ENCODE results near the gene MARS2.

- no peak for TF ChIP-seq CTCF (IDR thresholded peaks at IDR 0.05)
- no peak for TF ChIP-seq POLR2AphosphoS5 (IDR thresholded peaks at IDR 0.05; ENCODE audit: low read depth, low read length)
- TF ChIP-seq RFX5 (IDR thresholded peaks at IDR 0.05; ENCODE audit: low read length) = no peak
- no peak for TF ChIP-seq FOXJ3 (CRISPR knock-in tag; IDR thresholded peaks at IDR 0.05)
- no peak for TF ChIP-seq PBX3 (IDR thresholded peaks at IDR 0.05)
- TF ChIP-seq ELF1 (IDR thresholded peaks at IDR 0.05) = no peak
- no peak for TF ChIP-seq SMC3 (IDR thresholded peaks at IDR 0.05; ENCODE audit: low read depth, low read length)
- no peak for TF ChIP-seq NRF1 (IDR thresholded peaks at IDR 0.05; ENCODE audit: low read depth, low read length)
- TF ChIP-seq, protein P1, sequence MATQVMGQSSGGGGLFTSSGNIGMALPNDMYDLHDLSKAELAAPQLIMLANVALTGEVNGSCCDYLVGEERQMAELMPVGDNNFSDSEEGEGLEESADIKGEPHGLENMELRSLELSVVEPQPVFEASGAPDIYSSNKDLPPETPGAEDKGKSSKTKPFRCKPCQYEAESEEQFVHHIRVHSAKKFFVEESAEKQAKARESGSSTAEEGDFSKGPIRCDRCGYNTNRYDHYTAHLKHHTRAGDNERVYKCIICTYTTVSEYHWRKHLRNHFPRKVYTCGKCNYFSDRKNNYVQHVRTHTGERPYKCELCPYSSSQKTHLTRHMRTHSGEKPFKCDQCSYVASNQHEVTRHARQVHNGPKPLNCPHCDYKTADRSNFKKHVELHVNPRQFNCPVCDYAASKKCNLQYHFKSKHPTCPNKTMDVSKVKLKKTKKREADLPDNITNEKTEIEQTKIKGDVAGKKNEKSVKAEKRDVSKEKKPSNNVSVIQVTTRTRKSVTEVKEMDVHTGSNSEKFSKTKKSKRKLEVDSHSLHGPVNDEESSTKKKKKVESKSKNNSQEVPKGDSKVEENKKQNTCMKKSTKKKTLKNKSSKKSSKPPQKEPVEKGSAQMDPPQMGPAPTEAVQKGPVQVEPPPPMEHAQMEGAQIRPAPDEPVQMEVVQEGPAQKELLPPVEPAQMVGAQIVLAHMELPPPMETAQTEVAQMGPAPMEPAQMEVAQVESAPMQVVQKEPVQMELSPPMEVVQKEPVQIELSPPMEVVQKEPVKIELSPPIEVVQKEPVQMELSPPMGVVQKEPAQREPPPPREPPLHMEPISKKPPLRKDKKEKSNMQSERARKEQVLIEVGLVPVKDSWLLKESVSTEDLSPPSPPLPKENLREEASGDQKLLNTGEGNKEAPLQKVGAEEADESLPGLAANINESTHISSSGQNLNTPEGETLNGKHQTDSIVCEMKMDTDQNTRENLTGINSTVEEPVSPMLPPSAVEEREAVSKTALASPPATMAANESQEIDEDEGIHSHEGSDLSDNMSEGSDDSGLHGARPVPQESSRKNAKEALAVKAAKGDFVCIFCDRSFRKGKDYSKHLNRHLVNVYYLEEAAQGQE (IDR thresholded peaks at IDR 0.05; ENCODE audit: low read depth, low read length) = no peak
- no peak for TF ChIP-seq MEF2A (IDR thresholded peaks at IDR 0.05; ENCODE audit: borderline replicate concordance, low read depth)
- TF ChIP-seq RXRA (IDR thresholded peaks at IDR 0.05; ENCODE audit: borderline replicate concordance, low read depth) = no peak
- TF ChIP-seq, protein P2, sequence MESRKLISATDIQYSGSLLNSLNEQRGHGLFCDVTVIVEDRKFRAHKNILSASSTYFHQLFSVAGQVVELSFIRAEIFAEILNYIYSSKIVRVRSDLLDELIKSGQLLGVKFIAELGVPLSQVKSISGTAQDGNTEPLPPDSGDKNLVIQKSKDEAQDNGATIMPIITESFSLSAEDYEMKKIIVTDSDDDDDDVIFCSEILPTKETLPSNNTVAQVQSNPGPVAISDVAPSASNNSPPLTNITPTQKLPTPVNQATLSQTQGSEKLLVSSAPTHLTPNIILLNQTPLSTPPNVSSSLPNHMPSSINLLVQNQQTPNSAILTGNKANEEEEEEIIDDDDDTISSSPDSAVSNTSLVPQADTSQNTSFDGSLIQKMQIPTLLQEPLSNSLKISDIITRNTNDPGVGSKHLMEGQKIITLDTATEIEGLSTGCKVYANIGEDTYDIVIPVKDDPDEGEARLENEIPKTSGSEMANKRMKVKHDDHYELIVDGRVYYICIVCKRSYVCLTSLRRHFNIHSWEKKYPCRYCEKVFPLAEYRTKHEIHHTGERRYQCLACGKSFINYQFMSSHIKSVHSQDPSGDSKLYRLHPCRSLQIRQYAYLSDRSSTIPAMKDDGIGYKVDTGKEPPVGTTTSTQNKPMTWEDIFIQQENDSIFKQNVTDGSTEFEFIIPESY (IDR thresholded peaks at IDR 0.05; ENCODE audit: borderline replicate concordance, low read depth) = no peak
- TF ChIP-seq EZH2phosphoT487 (IDR thresholded peaks at IDR 0.05; ENCODE audit: borderline replicate concordance, low read depth) = no peak
These were observed 29.4 kb upstream of the MARS2 start for GRCh38 chr2:197675711-197676188.

All from SK-N-SH (cell line).